HG02981 (cell line): ENCODE data around the gene PCBP1.
"Not testable (repeated sequence)": the region's sequence is repeated elsewhere in the genome, so short reads cannot be mapped to it uniquely, and the experiment has no call there.

Experiments
- ATAC-seq: cut with Tn5 transposase; IDR thresholded peaks from one replicate; pipeline ENCODE4 v1.9.1; 2021; ENCODE audit warnings: mild to moderate bottlenecking, moderate library complexity; ENCODE audit not compliant: unreplicated experiment

The PCBP1 gene

GRCh38 chr2:70080610-70081200 is 6.6 kb upstream of the PCBP1 start:
- ATAC-seq, result no peak

GRCh38 chr2:70081221-70081620 is 6.1 kb upstream of the PCBP1 start:
- no peak for ATAC-seq

- peak; percentile 49 for ATAC-seq
Measured at GRCh38 chr2:70083344-70084156, 3.7 kb upstream of the PCBP1 start.

- no peak for ATAC-seq
Measured at GRCh38 chr2:70084973-70085710, 2.1 kb upstream of the PCBP1 start.

GRCh38 chr2:70085711-70086277 is 1.5 kb upstream of the PCBP1 start:
- ATAC-seq, result no peak

- ATAC-seq, result peak; percentile 33
Measured at GRCh38 chr2:70086278-70086837, 919 bp upstream of the PCBP1 start.

GRCh38 chr2:70087702-70088597 is 673 bp downstream of the PCBP1 start:
- ATAC-seq, result no peak

- no peak for ATAC-seq
Measured at GRCh38 chr2:70088598-70089219, 1.4 kb downstream of the PCBP1 start.

GRCh38 chr2:70089220-70089982 is 2.1 kb downstream of the PCBP1 start:
- ATAC-seq, result no peak

GRCh38 chr2:70089983-70090525 is 2.8 kb downstream of the PCBP1 start:
- ATAC-seq, result no peak

- no peak for ATAC-seq
Measured at GRCh38 chr2:70090706-70091334, 3.5 kb downstream of the PCBP1 start.

- no peak for ATAC-seq
Measured at GRCh38 chr2:70091364-70091763, 4.1 kb downstream of the PCBP1 start.

GRCh38 chr2:70091816-70092215 is 4.5 kb downstream of the PCBP1 start:
- no peak for ATAC-seq

GRCh38 chr2:70092576-70093243 is 5.4 kb downstream of the PCBP1 start:
- ATAC-seq, result not testable (repeated sequence)

GRCh38 chr2:70094171-70094977 is 7.1 kb downstream of the PCBP1 start:
- no peak for ATAC-seq

GRCh38 chr2:70094978-70095719 is 7.9 kb downstream of the PCBP1 start:
- ATAC-seq, result peak; percentile 62
